ENCODE measurements around the gene CACUL1.

CACUL1 gene

DNA sequence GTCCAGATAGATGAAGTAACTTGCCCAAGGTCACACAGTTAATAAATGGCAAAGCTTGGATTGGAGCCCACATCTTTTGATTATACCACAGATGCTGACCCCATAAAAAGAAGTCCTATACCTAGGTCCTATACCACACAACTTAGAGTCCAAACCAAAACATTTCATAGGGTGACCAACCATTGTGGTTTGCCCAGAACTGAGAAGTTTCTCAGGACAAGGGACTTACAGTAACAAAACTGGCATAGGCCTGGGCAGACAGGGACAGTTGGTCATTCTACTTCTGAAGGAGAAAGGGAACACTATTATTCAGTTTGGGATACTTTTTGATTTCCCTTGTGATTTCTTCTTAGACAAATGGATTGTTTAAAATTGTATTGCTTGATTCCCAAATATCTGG lies 126.4 kb downstream of the CACUL1 start:
- no peak for DNase-seq

DNA sequence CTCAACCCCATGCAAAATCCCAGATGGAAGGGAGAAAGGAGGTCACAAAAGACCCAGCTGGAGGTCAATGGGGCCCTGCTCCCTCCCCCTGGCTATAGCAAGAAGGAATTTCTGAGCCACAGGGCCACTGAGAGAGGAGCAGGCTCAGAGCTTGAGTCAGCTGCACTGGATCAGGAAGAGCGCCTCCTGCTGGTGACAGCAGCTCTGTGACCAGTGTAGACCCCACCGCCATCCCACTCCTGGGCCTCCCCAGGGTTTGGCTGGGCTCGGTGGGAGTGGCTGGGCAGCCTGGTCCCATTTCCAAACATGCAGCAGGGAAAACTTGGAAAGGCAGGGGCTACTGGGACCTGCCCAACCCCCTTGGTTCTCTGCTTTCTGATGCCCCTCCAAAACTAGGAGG lies 127.8 kb downstream of the CACUL1 start:
- no peak for DNase-seq
